Activated T-cell treated with anti-CD3 and anti-CD28 coated beads, Interleukin-2, amount 50 U/mL, for 4 hours (primary cell): ENCODE data around the gene ARF1. TPM values are rescaled to one million over a fixed set of nuclear protein-coding genes. Genes with fewer than 3 reads are reported as not detected.

ENCODE experiments used
- ATAC-seq, 2 donors: fragments of 200-7000 bp; cut with Tn5 transposase; one replicate each; pipeline ENCODE4 v1.10.0; 2021
- DNase-seq: peaks from one replicate; pipeline ENCODE4 v3.0.0-alpha.2; 2020
- H3K27me3 Mint-ChIP-seq: one replicate; pipeline ENCODE4 v1.8.0; 2021; ENCODE audit warnings: low read depth, mixed read lengths
- H3K36me3 Mint-ChIP-seq: one replicate; pipeline ENCODE4 v1.8.0; 2022; ENCODE audit warnings: mixed read lengths; ENCODE audit not compliant: insufficient read depth
- H3K4me1 Mint-ChIP-seq: one replicate; pipeline ENCODE4 v1.8.0; 2021; ENCODE audit warnings: low read depth, mixed read lengths
- H3K4me3 Mint-ChIP-seq: one replicate; pipeline ENCODE4 v1.8.0; 2021; ENCODE audit warnings: mild to moderate bottlenecking, moderate library complexity, mixed read lengths
- H3K9me3 Mint-ChIP-seq: one replicate; pipeline ENCODE4 v1.8.0; 2021; ENCODE audit warnings: mixed read lengths
- total RNA-seq, 3 donors: library from RNA; stranded (reverse); gene quantifications; one replicate each; pipeline ENCODE4 v1.2.1, GENCODE V29; 2021

ARF1 gene
- total RNA-seq, 3 donors from 2014 or later = 404 to 411 (median 408) TPM

GRCh38 chr1:228141226-228142044, 58.9 kb downstream of the ARF1 start:
- no peak for DNase-seq
- Mint-ChIP-seq H3K9me3 (no peaks in the 10 kb centered on the region), H3K36me3 (no peaks in the 10 kb centered on the region), H3K4me1 (peaks cover 41% of the 10 kb centered on the region), H3K27me3 (no peaks in the 10 kb centered on the region), H3K4me3 (peak overlapping the region; percentile 98)
- no peak for ATAC-seq

GRCh38 chr1:228142155-228142691, 59.7 kb downstream of the ARF1 start:
- H3K36me3 Mint-ChIP-seq = no peaks in the 10 kb centered on the region
- ATAC-seq = no peak
- H3K4me1 Mint-ChIP-seq = peaks cover 40% of the 10 kb centered on the region

GRCh38 chr1:228142701-228143136, 60.2 kb downstream of the ARF1 start:
- H3K4me3 Mint-ChIP-seq = peak overlapping the region; percentile 98
- DNase-seq (no peak), ATAC-seq (no peak)
- no peaks in the 10 kb centered on the region for H3K9me3 Mint-ChIP-seq
- no peaks in the 10 kb centered on the region for H3K36me3 Mint-ChIP-seq
- H3K27me3 Mint-ChIP-seq = no peaks in the 10 kb centered on the region
- peaks cover 39% of the 10 kb centered on the region for H3K4me1 Mint-ChIP-seq

More at GRCh38 chr1:228142155-228142691, 59.7 kb downstream of the ARF1 start:
- H3K27me3 Mint-ChIP-seq = no peaks in the 10 kb centered on the region
- DNase-seq = no peak
- H3K9me3 Mint-ChIP-seq = no peaks in the 10 kb centered on the region
- peak overlapping the region; percentile 98 for H3K4me3 Mint-ChIP-seq

DNA sequence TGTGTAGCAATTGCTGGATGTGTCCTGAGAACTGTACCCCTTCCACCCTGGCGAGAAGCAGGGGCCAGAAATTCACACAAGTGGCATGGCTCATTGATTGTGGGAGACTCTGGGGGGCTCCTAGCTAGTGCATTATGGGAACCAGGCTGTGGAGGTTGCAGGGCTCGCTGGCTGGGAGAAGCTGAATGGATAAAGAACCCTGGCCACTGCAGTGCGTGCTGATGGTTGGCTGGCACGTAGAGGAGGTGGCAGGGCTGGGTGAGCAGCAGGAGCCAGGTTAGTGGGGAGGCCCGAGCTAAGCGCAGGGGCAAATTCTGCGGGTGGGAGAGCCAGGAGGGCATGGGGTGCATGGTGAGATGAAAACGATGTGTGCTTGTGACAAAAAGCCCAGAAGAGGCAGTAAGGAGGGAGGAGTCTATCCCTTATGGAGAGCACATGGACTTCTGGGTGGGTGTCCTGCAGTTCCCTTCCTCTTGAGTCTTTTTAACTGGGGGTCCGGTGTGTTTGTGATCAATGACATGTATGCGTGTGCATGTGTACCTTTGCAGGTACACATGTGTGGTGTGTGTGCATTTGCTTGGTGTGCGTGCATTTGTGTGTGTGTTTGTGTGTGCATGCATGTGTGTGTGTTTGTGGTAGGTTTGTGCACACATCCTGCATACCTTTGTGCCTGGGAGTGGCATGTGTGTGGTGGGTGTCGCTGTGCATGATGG, 61.1 kb downstream of the ARF1 start:
- no peaks in the 10 kb centered on the region for H3K27me3 Mint-ChIP-seq
- peak overlapping the region; percentile 98 for H3K4me3 Mint-ChIP-seq
- no peaks in the 10 kb centered on the region for H3K9me3 Mint-ChIP-seq
- ATAC-seq (no peak), DNase-seq (no peak)
- H3K36me3 Mint-ChIP-seq = no peaks in the 10 kb centered on the region
- peaks cover 39% of the 10 kb centered on the region for H3K4me1 Mint-ChIP-seq

DNA sequence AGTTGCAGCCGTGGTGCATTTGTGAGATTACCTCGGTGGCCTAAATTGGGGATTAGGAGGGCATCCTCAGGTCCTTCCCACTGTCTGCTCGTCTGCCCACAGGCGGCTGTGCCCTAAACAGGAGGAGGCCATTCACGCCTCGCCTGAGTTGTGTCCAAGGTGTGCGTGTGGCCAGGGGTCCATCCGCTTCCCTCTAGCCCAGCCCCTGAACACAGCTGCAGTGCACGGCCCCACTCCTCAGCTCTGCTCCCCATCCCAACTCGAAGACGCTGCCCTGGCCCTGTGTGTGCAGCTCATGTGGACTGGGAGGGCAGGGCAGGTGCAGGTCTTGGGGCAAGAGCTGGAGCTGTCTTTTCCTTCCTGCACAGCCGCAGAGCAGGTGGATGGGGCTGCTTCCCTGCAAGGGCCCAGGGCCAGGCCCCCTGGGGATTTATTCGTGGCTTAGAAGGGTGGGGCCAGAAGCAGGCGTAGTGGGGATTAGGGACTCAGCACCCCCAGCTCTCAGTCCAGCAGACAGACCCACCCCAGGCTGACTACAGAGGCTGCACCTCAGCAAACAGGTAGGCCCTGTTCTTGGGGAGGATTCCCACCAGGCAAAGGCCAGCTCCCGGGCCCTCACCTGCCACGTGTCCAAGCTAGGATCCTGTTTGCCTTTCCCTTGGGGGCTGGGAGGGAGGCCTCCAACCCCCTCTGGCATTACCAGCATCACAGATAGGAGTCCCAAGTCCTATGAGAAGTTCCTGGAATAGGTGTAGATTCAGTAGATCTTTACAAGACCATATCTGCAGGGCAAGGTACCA, 61.9 kb downstream of the ARF1 start:
- Mint-ChIP-seq H3K4me1 (peaks cover 39% of the 10 kb centered on the region), H3K9me3 (no peaks in the 10 kb centered on the region), H3K4me3 (no peak overlapping the region), H3K27me3 (no peaks in the 10 kb centered on the region), H3K36me3 (no peaks in the 10 kb centered on the region)
- ATAC-seq = no peak
- DNase-seq = no peak

GRCh38 chr1:228144993-228145343, 62.5 kb downstream of the ARF1 start:
- DNase-seq (no peak), ATAC-seq (no peak)
- Mint-ChIP-seq H3K9me3 (no peaks in the 10 kb centered on the region), H3K4me1 (peaks cover 36% of the 10 kb centered on the region), H3K4me3 (no peak overlapping the region), H3K27me3 (no peaks in the 10 kb centered on the region), H3K36me3 (no peaks in the 10 kb centered on the region)

DNA sequence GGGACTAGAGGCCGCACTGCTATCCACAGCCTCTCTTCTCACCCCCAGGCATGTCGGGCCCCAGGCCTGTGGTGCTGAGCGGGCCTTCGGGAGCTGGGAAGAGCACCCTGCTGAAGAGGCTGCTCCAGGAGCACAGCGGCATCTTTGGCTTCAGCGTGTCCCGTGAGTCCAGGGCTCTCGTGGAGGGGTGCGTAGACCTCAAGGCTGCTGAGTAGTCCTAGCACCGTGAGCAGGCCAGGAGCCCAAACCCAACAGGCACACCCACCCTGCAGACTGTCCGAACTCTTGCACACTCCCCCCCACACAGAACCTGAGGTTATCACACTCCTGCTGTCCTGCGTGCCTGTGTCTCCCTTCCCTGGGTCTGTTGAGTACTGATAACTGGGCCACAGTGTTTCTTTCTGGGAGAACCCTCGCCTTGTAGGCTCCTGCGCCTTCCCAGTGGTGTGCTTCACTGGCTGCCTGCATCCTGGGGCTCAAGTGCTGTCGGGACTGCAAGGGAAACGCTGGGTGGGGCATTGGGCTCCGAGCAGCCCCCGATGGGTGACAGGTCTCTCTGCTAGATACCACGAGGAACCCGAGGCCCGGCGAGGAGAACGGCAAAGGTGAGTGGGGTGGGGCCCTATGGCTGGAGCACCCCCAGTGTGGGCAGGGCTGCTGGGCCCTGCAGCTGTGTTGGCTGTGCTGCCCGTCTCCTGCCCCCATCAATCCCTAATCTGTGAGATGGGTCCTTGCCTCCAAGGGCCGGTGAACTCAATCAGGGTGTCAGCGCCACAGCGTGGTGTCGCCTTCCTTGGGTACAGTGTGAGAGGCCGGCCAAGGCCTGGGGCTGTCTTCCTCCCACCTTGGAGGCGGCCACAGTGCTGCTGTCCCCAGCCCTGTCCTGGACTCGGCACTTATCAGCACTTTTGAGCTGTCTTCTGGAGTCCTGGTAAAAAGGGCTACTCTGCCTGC, 63.2 kb downstream of the ARF1 start:
- Mint-ChIP-seq H3K4me3 (no peak overlapping the region), H3K9me3 (no peaks in the 10 kb centered on the region), H3K27me3 (no peaks in the 10 kb centered on the region), H3K4me1 (peaks cover 36% of the 10 kb centered on the region), H3K36me3 (no peaks in the 10 kb centered on the region)
- ATAC-seq = no peak
- no peak for DNase-seq

DNA sequence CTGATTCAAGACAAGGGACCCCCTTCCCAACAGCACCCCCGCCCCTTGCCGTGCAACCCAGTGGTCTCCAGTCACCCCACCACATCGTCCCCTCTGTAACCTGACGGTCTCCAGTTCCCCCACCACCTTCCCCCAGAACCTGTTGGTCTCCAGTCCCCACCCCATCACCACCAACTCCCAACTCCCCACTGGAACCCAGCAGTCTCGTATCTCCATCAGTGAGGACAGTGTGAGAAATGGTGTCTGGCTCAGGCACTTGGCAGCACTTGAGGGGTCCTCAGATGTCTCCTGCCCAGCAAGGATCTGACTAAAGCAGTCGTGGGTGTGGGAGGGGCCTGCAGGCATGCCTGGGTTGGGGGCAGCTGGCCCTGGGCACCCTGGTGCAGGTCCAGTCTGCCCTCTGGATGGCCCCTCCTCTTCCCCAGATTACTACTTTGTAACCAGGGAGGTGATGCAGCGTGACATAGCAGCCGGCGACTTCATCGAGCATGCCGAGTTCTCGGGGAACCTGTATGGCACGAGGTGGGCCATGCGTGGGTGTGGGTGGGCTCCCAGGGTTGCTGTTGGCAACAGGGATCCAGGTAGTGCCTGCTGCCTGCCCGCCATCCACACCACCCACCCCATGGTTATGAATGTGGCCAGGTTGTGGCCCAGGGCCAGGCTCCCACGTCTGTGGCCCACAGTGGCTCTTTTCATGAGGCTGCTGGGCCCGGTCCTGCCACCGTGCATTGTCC, 64.1 kb downstream of the ARF1 start:
- ATAC-seq (no peak), DNase-seq (no peak)
- Mint-ChIP-seq H3K27me3 (no peaks in the 10 kb centered on the region), H3K4me1 (peaks cover 30% of the 10 kb centered on the region), H3K9me3 (no peaks in the 10 kb centered on the region), H3K36me3 (no peaks in the 10 kb centered on the region), H3K4me3 (no peak overlapping the region)

GRCh38 chr1:228147151-228147693, 64.7 kb downstream of the ARF1 start:
- Mint-ChIP-seq H3K4me1 (peaks cover 23% of the 10 kb centered on the region), H3K4me3 (no peak overlapping the region), H3K27me3 (no peaks in the 10 kb centered on the region), H3K36me3 (no peaks in the 10 kb centered on the region), H3K9me3 (no peaks in the 10 kb centered on the region)
- ATAC-seq = no peak
- DNase-seq = no peak

- no peak for ATAC-seq
- Mint-ChIP-seq H3K36me3 (no peaks in the 10 kb centered on the region), H3K9me3 (no peaks in the 10 kb centered on the region), H3K27me3 (no peaks in the 10 kb centered on the region), H3K4me1 (peaks cover 18% of the 10 kb centered on the region), H3K4me3 (no peak overlapping the region)
- no peak for DNase-seq
These were observed 65.3 kb downstream of the ARF1 start for GRCh38 chr1:228147768-228148167.

GRCh38 chr1:228148196-228148861, 65.8 kb downstream of the ARF1 start:
- Mint-ChIP-seq H3K36me3 (no peaks in the 10 kb centered on the region), H3K4me1 (peaks cover 12% of the 10 kb centered on the region), H3K9me3 (no peaks in the 10 kb centered on the region), H3K27me3 (no peaks in the 10 kb centered on the region), H3K4me3 (no peak overlapping the region)
- no peak for ATAC-seq
- DNase-seq = no peak
